Activated CD4-positive, CD25-positive, alpha-beta regulatory T cell treated with anti-CD3 and anti-CD28 coated beads, Interleukin-2, amount 50 U/mL, for 72 hours (primary cell): ENCODE measurements around the gene RNF41.
"Not testable (repeated sequence)": the region's sequence is repeated elsewhere in the genome, so short reads cannot be mapped to it uniquely, and the experiment has no call there.

Experiments used
- DNase-seq: peaks from one replicate; pipeline ENCODE4 v3.0.0; 2021

RNF41 gene

DNA sequence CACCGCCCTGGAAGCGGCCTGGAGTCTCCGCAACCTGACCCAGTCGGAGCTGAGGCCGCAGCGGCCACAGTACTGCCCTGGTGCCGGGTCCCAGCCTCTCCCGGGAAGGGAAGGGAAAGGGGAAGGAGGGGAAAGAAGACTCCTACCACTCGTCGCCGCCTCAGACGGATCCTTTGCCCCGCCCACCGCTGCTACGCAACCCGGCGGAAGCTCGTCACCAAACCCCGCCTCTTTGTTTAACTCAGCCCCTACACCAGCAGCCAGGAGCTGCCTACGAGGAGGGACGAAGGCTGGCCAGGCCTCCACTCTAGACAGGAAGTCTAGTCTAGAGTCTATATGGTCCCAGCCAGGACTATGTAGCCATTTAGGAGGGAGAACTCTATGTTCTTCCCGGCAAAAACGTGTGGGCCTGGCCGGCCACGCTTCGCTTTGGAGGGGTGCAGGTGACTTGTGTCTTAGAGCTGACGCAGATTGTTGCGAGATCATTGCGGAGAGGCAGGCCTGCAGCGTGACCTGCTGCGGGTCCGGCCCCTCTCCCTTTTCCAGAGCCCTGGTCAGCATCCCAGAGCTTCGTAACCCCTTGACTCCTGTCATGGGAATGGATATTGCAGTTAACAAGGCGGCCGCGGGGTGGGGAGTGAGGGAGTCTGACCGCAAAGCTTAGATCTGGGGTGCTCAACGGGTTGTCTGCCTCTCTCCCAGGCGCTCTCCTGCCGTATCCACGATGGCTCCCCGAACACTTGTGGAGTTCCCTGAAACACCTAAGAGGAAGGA lies at the start of gene RNF41:
RNF41 (minus strand) TSS at position 166 of the 774 bp plus-strand sequence. CDS start 7,875 bp downstream, outside the sequence.
- peak; percentile 91 for DNase-seq

DNA sequence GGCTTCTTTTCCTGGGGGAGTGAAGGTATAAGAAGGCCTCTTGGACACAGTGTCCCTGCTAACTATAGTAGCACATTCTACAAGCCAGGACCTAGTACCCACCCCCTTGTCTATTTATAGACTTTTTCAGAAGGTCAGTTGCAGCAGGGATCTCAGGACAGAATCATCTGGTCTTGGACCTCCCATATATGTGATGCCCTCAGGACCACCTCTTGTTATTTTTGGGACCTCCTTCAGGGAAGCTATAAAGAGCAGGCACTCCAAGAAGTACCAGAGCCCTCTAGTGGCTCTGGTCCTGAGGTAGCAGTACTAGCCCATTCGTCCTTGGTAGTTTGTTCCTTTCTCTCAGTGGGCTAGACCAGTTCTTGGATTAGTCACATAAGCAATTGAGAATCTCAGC lies 49.3 kb upstream of the RNF41 start:
- no peak for DNase-seq

- DNase-seq: no peak
These were observed 45.8 kb upstream of the RNF41 start for GRCh38 chr12:56267443-56268071.

DNA sequence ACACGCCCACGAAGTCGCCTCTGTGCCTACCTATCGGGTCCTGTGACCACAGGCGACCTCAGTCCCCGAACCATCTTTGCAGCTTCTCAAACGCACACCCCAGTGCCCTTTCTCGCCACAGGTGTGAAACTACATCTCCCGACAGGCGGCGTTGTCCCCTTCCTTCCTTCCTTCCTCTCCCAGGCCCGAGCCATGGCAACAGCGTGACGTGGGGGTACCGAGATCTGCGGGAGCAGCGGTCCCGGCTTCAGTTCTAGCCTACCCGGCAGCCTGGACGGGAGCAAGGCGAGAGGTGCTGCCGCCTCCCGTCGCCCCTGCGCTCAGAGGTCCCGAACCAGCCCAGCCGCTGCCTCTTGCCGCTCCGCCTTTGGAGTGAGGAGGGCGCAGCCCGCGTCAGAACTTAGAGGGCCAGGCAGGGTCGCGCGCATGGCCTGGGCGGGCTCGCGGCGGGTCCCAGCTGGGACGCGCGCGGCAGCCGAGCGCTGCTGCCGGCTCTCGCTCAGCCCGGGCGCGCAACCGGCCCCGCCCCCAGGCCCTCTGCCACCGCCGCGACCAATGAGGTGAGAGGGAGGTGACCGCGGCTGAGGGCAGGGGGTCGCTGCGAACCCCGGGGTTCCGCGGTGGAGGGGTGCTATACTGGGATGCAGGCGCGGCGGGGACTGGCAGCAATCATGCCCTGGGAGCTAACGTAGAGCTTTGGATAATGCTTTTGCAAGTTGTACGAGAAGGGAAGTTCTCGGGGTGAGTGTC lies 45.1 kb upstream of the RNF41 start, which contains the start of gene COQ10A:
COQ10A (plus strand) TSS at position 250 of the 750 bp plus-strand sequence; CDS start at position 427, 177 bp downstream.
- DNase-seq: peak; percentile 82

GRCh38 chr12:56266068-56266692 lies 44.5 kb upstream of the RNF41 start:
- DNase-seq: not testable (repeated sequence)

- DNase-seq: not testable (repeated sequence)
These were observed 41.2 kb upstream of the RNF41 start for GRCh38 chr12:56262955-56263354.

GRCh38 chr12:56261503-56262232 lies 39.9 kb upstream of the RNF41 start:
- no peak for DNase-seq

DNA sequence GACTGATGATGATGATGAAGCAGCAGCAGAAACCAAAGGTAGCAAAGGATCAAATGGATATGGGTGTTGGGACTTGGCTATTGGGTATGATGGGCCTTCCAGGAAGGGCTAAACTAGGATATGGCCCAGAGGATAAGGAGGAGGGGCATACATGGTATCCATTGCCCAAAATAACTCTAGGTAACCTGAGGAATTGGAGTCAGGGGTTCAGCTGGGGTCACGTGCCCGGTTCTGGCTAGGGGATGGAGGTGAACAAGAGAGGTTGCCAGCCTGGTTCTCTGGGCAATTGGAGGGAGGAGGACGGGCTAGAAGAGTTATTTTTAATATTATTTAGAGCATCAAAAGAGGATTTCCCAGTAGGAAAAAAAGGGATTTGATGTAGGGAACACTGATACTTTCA lies 39.2 kb upstream of the RNF41 start:
- no peak for DNase-seq

DNA sequence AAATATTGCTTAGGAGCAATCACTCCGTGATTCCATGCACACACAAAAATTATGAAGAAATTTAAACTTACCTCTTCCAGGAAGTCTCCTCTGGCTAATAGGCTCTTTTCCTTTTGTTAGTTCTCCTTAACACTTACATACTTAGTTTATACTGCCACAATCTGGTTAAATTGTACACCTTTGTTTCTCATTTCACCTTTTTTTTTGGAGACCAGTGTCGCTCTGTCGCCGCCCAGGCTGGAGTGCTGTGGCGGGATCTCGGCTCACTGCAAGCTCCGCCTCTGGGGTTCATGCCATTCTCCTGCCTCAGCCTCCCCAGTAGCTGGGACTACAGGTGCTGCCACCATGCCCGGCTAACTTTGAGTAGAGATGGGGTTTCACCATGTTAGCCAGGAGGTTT lies 38.7 kb upstream of the RNF41 start:
- DNase-seq: no peak

DNA sequence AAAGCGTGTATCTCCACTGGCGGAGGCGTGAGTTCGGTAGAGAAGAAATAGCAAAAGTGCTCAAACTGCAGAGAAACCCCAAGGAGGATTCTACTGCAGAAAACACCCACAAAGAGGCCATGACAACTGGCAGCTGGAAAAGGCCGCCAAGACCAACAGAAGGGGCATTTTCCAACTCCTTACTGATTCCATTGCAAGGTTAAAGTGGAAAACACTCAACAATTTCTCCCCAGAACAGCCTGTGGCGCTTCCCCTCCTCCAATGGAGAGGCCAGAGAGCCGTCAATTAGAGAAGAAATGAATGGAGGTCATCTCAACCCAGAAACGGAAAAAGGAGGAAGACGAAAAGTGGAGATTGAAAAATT lies 37.1 kb upstream of the RNF41 start:
- DNase-seq: no peak

DNA sequence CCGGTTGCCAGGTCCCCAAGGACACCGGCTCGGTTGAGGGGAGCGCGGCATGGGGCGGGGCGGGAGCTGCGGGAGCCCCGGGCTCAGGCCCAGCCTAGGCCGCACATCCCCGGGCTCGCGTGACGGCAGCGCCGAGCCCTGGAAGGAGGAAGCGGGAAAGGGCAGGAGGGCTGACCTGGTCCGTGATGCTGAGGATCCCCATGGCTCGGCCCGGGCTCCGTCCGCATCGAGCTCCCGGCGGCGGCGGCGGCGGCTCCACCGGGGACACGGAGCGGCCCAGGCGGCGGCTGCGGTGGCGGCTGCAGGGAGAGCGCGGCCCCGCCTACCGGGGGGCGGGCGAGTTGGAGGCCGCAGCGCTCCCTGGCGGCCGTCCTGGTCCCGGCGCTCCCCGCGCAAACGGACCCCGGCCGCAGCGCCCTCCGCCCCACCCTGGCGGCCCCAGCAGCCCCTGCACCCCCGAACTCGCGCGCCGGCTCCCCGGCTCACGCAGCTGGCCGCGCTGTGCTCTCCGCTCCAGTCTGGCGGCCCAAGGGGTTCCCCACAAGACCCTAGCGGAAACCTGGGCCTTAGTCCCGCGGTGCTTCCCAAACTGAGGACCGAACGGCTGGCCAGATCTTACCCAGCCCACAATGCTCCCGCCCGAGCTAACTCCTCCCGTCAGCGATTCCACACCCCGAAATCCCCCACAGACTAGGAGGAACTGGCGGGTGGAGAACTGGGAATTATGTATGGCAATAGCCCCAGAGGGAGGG lies 36.5 kb upstream of the RNF41 start, which contains the start of gene ANKRD52:
ANKRD52 (minus strand) TSS at position 317 of the 752 bp plus-strand sequence; CDS start at position 202, 115 bp downstream.
- peak; percentile 88 for DNase-seq

- no peak for DNase-seq
These were observed 35.9 kb upstream of the RNF41 start for GRCh38 chr12:56257491-56258067.

GRCh38 chr12:56257071-56257470 lies 35.3 kb upstream of the RNF41 start:
- no peak for DNase-seq

DNA sequence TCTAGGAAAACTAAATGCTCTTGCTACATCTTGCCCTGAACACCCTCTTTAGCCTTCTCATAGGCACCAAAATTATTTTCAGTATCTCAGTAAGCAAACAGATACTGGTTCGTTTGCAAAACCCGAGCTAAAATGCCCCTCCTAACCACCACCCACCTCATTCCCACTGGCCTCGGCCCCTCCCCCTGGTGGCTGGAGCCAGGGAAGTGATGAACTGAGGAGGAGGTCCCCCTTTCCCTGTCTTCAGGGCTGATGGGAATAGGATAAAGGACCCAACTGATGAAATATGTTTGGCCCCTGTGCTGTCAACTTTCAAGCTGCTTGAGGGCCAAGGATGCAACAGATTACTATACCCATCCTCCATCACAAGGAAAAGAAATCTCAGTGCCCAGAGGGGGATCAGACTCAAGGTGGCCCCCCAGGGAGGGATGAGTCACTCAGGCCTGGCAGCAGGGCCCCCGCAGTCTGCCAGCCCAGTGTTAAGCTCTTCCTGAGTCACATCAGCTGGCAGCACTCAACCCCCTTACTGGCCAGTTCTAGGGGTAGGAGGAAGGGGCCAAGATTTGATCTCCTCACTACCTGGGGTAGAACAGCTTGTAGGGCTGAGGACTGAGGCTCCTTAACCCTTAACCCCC lies 34.7 kb upstream of the RNF41 start:
- DNase-seq: no peak

DNA sequence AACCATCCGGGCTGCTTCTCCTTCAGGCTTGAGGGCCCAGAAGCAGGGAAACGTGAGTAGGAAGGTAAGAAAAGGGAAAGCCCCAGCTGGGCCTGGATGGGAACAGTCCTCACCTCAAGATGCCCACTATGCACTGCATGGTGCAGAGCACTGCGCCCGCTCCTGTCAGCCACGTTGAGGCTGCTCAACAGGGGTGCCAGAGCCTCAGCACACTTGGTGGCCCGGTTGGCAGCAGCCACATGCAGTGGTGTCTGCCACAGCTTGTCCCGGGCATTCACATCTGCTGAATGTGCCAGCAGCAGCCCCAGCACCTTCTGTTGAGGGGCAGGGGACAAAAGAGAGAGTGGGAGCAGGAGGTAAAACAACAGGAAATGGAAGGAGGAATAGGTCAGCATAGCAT lies 33.9 kb upstream of the RNF41 start:
- no peak for DNase-seq

GRCh38 chr12:56253091-56253490 lies 31.4 kb upstream of the RNF41 start:
- DNase-seq: no peak

DNA sequence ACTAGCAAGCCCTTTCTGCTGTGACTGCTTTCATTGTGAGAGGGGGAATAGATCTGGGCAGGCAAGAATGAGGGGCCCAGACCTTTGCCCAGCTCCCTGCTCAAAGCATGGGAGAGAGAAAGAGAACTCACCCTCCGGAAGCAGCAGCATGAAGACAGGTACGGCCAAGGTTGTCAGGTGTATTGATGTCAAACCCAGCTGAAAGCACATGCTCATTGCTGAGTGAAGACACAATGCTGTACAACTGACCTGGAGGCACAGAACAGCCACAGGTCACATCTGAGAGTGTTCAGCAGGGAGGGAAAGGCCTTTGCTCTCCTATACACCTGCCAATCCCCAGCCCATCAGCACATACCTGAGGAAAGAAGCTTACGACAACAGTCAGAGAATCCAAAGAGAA lies 30.9 kb upstream of the RNF41 start:
- no peak for DNase-seq

DNA sequence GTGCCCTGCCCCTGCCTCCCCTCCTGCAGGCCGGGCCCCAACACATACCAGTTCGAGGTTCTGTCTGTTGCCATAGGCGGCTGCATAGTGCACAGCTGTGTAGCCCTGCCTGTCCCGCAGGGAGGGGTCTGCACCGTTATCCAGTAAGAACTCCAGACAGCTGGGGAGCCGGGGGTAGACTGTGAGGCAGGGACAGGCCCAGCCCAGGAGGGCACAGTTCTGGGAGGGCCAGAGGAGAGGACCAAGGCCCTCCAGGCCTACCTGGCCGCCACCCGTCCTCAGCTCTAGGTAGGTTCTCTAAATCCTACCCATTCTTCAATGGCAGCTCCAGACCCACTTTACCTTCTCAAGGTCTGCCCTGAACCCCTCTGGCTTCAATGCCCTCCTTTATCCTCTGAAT lies 27.0 kb upstream of the RNF41 start:
- DNase-seq: no peak

DNA sequence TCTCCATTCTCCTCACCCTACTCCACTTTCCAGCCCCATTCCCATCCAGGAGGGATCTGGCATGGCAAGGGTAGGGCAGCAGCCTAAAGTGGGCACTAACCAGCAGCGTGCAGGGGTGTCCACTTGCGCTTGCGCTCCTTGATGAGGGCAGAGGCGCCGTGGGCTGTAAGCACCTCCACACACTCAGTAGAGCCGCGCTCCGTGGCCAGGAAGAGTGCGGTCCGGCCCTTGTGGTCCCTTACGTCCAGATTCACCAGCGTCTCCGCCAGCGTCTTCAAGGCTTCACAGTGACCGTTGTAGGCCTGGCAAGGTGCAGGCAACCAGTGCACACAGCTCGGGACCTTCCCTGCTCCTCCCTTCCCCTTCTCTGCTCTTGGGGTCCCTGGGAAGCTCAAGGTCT lies 26.2 kb upstream of the RNF41 start:
- DNase-seq: no peak

DNA sequence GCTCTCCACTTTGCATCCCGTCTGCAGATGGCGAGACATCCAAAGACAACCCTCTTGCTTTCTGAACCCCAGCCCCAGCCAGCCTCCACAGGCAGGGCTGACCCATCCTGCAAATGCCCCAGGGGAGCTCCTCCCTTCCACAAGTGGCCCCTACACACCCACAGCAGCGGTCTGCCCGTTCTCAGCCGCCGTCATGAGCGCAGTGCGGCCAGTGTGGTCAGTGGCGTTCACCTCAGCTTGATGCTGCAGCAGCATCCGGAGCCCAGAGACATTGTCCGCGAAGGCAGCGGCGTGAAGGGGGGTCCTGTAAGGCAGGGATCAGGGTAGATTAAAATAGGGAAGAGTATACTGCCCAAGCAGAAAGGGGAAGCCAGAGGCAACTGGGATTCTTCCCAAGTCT lies 22.8 kb upstream of the RNF41 start:
- DNase-seq: no peak

- DNase-seq: no peak
These were observed 22.0 kb upstream of the RNF41 start for GRCh38 chr12:56243731-56244181.
